HEK293 (cell line): ENCODE data around the gene HMGN4.

ENCODE experiments used
- BCL11B ChIP-seq: fragments of 450-650 bp; formaldehyde crosslinking; IDR thresholded peaks from 2 replicates; pipeline ENCODE4 v1.5.1; 2016; ENCODE audit warnings: low read depth, missing biosample characterization, missing genetic modification characterization
- EGR2 ChIP-seq: fragments of 450-650 bp; formaldehyde crosslinking; IDR thresholded peaks from 2 replicates; pipeline ENCODE4 v1.5.1; 2016; ENCODE audit warnings: low read depth, missing biosample characterization, missing genetic modification characterization
- RBAK ChIP-seq: fragments of 450-650 bp; formaldehyde crosslinking; IDR thresholded peaks from 2 replicates; pipeline ENCODE4 v1.5.1; 2016; ENCODE audit warnings: missing biosample characterization, missing genetic modification characterization
- TCF7L2 ChIP-seq: IDR thresholded peaks from 2 replicates; pipeline ENCODE4 v1.6.1; 2011; ENCODE audit warnings: low read depth, mild to moderate bottlenecking, inconsistent platforms, low read length, moderate library complexity, borderline replicate concordance
- ZBTB21 ChIP-seq: fragments of 450-650 bp; formaldehyde crosslinking; IDR thresholded peaks from 2 replicates; pipeline ENCODE4 v1.5.1; 2017; ENCODE audit warnings: missing biosample characterization, missing genetic modification characterization
- ZNF10 ChIP-seq: fragments of 450-650 bp; formaldehyde crosslinking; IDR thresholded peaks from 2 replicates; pipeline ENCODE4 v1.5.1; 2017; ENCODE audit warnings: missing biosample characterization, missing genetic modification characterization
- ZNF132 ChIP-seq: fragments of 450-650 bp; formaldehyde crosslinking; IDR thresholded peaks from 2 replicates; pipeline ENCODE4 v1.5.1; 2017; ENCODE audit warnings: missing biosample characterization, missing genetic modification characterization, borderline replicate concordance
- ZNF155 ChIP-seq: fragments of 450-650 bp; formaldehyde crosslinking; IDR thresholded peaks from 2 replicates; pipeline ENCODE4 v1.5.1; 2016; ENCODE audit warnings: missing biosample characterization, missing genetic modification characterization
- ZNF24 ChIP-seq: fragments of 450-650 bp; formaldehyde crosslinking; IDR thresholded peaks from 2 replicates; pipeline ENCODE4 v1.5.1; 2016; ENCODE audit warnings: missing biosample characterization, missing genetic modification characterization
- ZNF266 ChIP-seq: fragments of 450-650 bp; formaldehyde crosslinking; IDR thresholded peaks from 2 replicates; pipeline ENCODE4 v1.5.1; 2016; ENCODE audit warnings: missing biosample characterization, missing genetic modification characterization, low read depth
- ZNF292 ChIP-seq: fragments of 450-650 bp; formaldehyde crosslinking; IDR thresholded peaks from 2 replicates; pipeline ENCODE4 v1.5.1; 2016; ENCODE audit warnings: low read depth, missing biosample characterization, missing genetic modification characterization, borderline replicate concordance
- ZNF341 ChIP-seq: fragments of 450-650 bp; formaldehyde crosslinking; IDR thresholded peaks from 2 replicates; pipeline ENCODE4; 2016; ENCODE audit warnings: low read depth, missing biosample characterization, missing genetic modification characterization
- ZNF366 ChIP-seq: fragments of 450-650 bp; formaldehyde crosslinking; conservative IDR thresholded peaks from 2 replicates; pipeline ENCODE4 v1.5.1; 2016; ENCODE audit warnings: missing biosample characterization, missing genetic modification characterization
- ZNF37A ChIP-seq: fragments of 450-650 bp; IDR thresholded peaks from 2 replicates; pipeline ENCODE4 v1.5.1; 2018; ENCODE audit warnings: missing biosample characterization, missing genetic modification characterization
- ZNF426 ChIP-seq: fragments of 450-650 bp; formaldehyde crosslinking; IDR thresholded peaks from 2 replicates; pipeline ENCODE4 v1.5.1; 2017; ENCODE audit warnings: missing biosample characterization, missing genetic modification characterization, mild to moderate bottlenecking, inconsistent platforms, moderate library complexity
- ZNF48 ChIP-seq: fragments of 450-650 bp; formaldehyde crosslinking; IDR thresholded peaks from 2 replicates; pipeline ENCODE4 v1.5.1; 2016; ENCODE audit warnings: missing biosample characterization, missing genetic modification characterization
- ZNF555 ChIP-seq: fragments of 450-650 bp; formaldehyde crosslinking; conservative IDR thresholded peaks from 2 replicates; pipeline ENCODE4 v1.5.1; 2017; ENCODE audit warnings: missing biosample characterization, mild to moderate bottlenecking, missing genetic modification characterization, inconsistent platforms
- ZNF571 ChIP-seq: fragments of 450-650 bp; formaldehyde crosslinking; IDR thresholded peaks from 2 replicates; pipeline ENCODE4 v1.5.0; 2017; ENCODE audit warnings: missing biosample characterization, missing genetic modification characterization
- ZNF623 ChIP-seq: fragments of 450-650 bp; formaldehyde crosslinking; IDR thresholded peaks from 2 replicates; pipeline ENCODE4 v1.5.1; 2016; ENCODE audit warnings: missing biosample characterization, missing genetic modification characterization
- ZNF645 ChIP-seq: fragments of 450-650 bp; formaldehyde crosslinking; IDR thresholded peaks from 2 replicates; pipeline ENCODE4; 2016; ENCODE audit warnings: missing biosample characterization, missing genetic modification characterization
- ZSCAN16 ChIP-seq: fragments of 450-650 bp; formaldehyde crosslinking; IDR thresholded peaks from 2 replicates; pipeline ENCODE4 v1.5.1; 2016; ENCODE audit warnings: missing biosample characterization, missing genetic modification characterization
- ZSCAN4 ChIP-seq: fragments of 450-650 bp; formaldehyde crosslinking; IDR thresholded peaks from 2 replicates; pipeline ENCODE4 v1.5.1; 2017; ENCODE audit warnings: missing biosample characterization, missing genetic modification characterization
- TF ChIP-seq, protein P1 (sequence below): fragments of 450-650 bp; formaldehyde crosslinking; IDR thresholded peaks from 2 replicates; pipeline ENCODE4 v1.5.1; 2017; ENCODE audit warnings: missing biosample characterization, missing genetic modification characterization
- TF ChIP-seq, protein P2 (sequence below): fragments of 450-650 bp; formaldehyde crosslinking; conservative IDR thresholded peaks from 2 replicates; pipeline ENCODE4 v1.5.1; 2016; ENCODE audit warnings: low read depth, missing biosample characterization, missing genetic modification characterization
- TF ChIP-seq, protein P3 (sequence below): fragments of 450-650 bp; formaldehyde crosslinking; IDR thresholded peaks from 2 replicates; pipeline ENCODE4 v1.5.1; 2016; ENCODE audit warnings: missing biosample characterization, missing genetic modification characterization, borderline replicate concordance
- TF ChIP-seq, protein P4 (sequence below): fragments of 450-650 bp; formaldehyde crosslinking; IDR thresholded peaks from 2 replicates; pipeline ENCODE4 v1.5.1; 2016; ENCODE audit warnings: missing biosample characterization, missing genetic modification characterization

HMGN4 gene

DNA sequence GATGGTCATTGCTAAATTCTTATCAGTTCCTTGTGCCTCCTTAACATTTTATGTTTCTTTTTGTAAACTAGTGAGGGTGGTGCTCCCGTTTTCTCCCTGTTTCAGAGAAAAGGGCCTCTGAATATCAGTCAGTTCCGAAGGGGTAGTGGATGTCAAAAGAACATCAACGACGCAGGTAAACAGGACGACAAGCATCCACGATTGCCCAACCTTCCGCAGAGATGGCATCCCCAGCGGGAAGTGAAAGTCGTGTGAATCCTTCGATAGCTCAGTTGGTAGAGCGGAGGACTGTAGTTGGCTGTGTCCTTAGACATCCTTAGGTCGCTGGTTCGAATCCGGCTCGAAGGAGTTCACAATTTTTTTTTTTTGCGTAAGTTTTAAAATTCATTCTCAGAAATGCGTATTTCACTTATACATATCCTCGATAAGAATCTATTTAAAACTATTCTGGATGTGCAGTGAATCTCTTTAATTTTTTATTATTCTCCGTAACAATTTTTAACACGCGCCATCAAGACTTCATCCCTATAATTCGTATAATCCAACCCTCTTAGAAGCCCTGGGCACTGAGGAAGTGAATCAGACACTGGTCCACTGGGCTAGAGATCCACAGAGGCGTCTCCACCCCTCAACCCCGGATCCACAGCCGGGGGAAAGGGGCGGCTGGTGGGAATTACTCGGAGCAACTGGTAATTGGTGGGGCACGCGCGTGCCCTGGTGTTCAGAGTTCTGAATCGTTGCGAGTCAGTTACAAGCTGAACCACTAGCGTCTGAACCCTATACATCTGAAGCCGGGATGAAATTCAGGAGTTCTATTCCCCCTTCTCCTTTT, 30.7 kb downstream of the HMGN4 start (continued):
- TF ChIP-seq, protein P1, sequence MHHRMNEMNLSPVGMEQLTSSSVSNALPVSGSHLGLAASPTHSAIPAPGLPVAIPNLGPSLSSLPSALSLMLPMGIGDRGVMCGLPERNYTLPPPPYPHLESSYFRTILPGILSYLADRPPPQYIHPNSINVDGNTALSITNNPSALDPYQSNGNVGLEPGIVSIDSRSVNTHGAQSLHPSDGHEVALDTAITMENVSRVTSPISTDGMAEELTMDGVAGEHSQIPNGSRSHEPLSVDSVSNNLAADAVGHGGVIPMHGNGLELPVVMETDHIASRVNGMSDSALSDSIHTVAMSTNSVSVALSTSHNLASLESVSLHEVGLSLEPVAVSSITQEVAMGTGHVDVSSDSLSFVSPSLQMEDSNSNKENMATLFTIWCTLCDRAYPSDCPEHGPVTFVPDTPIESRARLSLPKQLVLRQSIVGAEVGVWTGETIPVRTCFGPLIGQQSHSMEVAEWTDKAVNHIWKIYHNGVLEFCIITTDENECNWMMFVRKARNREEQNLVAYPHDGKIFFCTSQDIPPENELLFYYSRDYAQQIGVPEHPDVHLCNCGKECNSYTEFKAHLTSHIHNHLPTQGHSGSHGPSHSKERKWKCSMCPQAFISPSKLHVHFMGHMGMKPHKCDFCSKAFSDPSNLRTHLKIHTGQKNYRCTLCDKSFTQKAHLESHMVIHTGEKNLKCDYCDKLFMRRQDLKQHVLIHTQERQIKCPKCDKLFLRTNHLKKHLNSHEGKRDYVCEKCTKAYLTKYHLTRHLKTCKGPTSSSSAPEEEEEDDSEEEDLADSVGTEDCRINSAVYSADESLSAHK (tag by site-specific recombination), result 0 out of 2 replicates have a peak, but pooled peaks have one; percentile 22
- peak; percentile 12; the same call in 1 of the 2 replicates for TF ChIP-seq ZNF366 (tag by site-specific recombination)
- TF ChIP-seq, protein P2, sequence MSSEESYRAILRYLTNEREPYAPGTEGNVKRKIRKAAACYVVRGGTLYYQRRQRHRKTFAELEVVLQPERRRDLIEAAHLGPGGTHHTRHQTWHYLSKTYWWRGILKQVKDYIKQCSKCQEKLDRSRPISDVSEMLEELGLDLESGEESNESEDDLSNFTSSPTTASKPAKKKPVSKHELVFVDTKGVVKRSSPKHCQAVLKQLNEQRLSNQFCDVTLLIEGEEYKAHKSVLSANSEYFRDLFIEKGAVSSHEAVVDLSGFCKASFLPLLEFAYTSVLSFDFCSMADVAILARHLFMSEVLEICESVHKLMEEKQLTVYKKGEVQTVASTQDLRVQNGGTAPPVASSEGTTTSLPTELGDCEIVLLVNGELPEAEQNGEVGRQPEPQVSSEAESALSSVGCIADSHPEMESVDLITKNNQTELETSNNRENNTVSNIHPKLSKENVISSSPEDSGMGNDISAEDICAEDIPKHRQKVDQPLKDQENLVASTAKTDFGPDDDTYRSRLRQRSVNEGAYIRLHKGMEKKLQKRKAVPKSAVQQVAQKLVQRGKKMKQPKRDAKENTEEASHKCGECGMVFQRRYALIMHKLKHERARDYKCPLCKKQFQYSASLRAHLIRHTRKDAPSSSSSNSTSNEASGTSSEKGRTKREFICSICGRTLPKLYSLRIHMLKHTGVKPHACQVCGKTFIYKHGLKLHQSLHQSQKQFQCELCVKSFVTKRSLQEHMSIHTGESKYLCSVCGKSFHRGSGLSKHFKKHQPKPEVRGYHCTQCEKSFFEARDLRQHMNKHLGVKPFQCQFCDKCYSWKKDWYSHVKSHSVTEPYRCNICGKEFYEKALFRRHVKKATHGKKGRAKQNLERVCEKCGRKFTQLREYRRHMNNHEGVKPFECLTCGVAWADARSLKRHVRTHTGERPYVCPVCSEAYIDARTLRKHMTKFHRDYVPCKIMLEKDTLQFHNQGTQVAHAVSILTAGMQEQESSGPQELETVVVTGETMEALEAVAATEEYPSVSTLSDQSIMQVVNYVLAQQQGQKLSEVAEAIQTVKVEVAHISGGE (tag by site-specific recombination), result no peak
- no peak for TF ChIP-seq ZNF155 (tag by site-specific recombination)
- TF ChIP-seq ZNF341 (tag by site-specific recombination), result peak; percentile 88
- TF ChIP-seq ZNF48 (tag by site-specific recombination), result no peak
- peak; percentile 41 for TF ChIP-seq ZSCAN4 (tag by site-specific recombination)
- TF ChIP-seq, protein P3, sequence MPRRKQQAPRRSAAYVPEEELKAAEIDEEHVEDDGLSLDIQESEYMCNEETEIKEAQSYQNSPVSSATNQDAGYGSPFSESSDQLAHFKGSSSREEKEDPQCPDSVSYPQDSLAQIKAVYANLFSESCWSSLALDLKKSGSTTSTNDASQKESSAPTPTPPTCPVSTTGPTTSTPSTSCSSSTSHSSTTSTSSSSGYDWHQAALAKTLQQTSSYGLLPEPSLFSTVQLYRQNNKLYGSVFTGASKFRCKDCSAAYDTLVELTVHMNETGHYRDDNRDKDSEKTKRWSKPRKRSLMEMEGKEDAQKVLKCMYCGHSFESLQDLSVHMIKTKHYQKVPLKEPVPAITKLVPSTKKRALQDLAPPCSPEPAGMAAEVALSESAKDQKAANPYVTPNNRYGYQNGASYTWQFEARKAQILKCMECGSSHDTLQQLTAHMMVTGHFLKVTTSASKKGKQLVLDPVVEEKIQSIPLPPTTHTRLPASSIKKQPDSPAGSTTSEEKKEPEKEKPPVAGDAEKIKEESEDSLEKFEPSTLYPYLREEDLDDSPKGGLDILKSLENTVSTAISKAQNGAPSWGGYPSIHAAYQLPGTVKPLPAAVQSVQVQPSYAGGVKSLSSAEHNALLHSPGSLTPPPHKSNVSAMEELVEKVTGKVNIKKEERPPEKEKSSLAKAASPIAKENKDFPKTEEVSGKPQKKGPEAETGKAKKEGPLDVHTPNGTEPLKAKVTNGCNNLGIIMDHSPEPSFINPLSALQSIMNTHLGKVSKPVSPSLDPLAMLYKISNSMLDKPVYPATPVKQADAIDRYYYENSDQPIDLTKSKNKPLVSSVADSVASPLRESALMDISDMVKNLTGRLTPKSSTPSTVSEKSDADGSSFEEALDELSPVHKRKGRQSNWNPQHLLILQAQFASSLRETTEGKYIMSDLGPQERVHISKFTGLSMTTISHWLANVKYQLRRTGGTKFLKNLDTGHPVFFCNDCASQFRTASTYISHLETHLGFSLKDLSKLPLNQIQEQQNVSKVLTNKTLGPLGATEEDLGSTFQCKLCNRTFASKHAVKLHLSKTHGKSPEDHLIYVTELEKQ (tag by site-specific recombination), result peak; percentile 61; the same call in 1 of the 2 replicates
- no peak for TF ChIP-seq ZNF292 (tag by site-specific recombination)
- no peak for TF ChIP-seq EGR2
- 0 out of 2 replicates have a peak, but pooled peaks have one; percentile 11 for TF ChIP-seq ZNF10
- TF ChIP-seq RBAK (tag by site-specific recombination), result no peak
- no peak for TF ChIP-seq ZNF426 (tag by site-specific recombination)
- TF ChIP-seq ZNF623 (tag by site-specific recombination), result no peak
- peak; percentile 86; the same call in 1 of the 2 replicates for TF ChIP-seq ZNF24 (tag by site-specific recombination)
- TF ChIP-seq ZNF37A, result no peak
- TF ChIP-seq ZNF266 (tag by site-specific recombination), result no peak
- TF ChIP-seq, protein P4, sequence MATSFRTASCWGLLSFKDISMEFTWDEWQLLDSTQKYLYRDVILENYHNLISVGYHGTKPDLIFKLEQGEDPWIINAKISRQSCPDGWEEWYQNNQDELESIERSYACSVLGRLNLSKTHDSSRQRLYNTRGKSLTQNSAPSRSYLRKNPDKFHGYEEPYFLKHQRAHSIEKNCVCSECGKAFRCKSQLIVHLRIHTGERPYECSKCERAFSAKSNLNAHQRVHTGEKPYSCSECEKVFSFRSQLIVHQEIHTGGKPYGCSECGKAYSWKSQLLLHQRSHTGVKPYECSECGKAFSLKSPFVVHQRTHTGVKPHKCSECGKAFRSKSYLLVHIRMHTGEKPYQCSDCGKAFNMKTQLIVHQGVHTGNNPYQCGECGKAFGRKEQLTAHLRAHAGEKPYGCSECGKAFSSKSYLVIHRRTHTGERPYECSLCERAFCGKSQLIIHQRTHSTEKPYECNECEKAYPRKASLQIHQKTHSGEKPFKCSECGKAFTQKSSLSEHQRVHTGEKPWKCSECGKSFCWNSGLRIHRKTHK (tag by site-specific recombination), result no peak
- no peak for TF ChIP-seq BCL11B
- TF ChIP-seq ZNF645 (tag by site-specific recombination), result no peak
- no peak for TF ChIP-seq ZNF132 (tag by site-specific recombination)
- no peak for TF ChIP-seq ZSCAN16 (tag by site-specific recombination)
- no peak for TF ChIP-seq ZNF571 (tag by site-specific recombination)
- TF ChIP-seq TCF7L2, result no peak
- peak; percentile 14; the same call in 1 of the 2 replicates for TF ChIP-seq ZBTB21 (tag by site-specific recombination)
- TF ChIP-seq ZNF555 (tag by site-specific recombination), result no peak
